ENCODE measurements around the gene ANKRD13B.

ANKRD13B gene

GRCh38 chr17:29595943-29596774 is 3.2 kb downstream of the ANKRD13B start:
- H3K27ac ChIP-seq, result no peak overlapping the region
- no peak for TF ChIP-seq ZFX (IDR thresholded peaks at IDR 0.05)
- TF ChIP-seq, protein P1, sequence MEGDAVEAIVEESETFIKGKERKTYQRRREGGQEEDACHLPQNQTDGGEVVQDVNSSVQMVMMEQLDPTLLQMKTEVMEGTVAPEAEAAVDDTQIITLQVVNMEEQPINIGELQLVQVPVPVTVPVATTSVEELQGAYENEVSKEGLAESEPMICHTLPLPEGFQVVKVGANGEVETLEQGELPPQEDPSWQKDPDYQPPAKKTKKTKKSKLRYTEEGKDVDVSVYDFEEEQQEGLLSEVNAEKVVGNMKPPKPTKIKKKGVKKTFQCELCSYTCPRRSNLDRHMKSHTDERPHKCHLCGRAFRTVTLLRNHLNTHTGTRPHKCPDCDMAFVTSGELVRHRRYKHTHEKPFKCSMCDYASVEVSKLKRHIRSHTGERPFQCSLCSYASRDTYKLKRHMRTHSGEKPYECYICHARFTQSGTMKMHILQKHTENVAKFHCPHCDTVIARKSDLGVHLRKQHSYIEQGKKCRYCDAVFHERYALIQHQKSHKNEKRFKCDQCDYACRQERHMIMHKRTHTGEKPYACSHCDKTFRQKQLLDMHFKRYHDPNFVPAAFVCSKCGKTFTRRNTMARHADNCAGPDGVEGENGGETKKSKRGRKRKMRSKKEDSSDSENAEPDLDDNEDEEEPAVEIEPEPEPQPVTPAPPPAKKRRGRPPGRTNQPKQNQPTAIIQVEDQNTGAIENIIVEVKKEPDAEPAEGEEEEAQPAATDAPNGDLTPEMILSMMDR (conservative IDR thresholded peaks at IDR 0.05), result no peak

DNA sequence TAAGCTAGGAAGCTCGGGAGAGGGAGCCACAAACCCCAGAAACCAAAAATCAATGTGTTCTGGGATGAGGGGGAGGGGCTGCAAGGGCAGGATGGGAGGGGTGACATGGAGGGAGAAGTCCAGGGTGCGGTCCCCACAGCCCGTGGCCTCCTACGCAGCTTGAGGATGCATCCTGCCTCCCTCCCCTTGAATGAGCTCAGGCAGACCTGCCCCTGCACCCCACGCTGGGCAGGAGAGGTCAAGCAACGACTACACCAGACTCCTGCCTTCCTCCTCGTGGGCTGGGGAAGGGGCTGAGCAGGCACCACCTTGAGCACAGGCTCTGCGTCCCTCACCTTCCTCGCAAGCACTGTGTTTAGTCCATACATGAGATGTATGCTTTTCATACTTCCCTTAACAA is 3.9 kb downstream of the ANKRD13B start:
- TF ChIP-seq, protein P1 (conservative IDR thresholded peaks at IDR 0.05), result no peak
- TF ChIP-seq ZFX (IDR thresholded peaks at IDR 0.05), result no peak
- H3K27ac ChIP-seq, result no peak overlapping the region

GRCh38 chr17:29597361-29598172 is 4.6 kb downstream of the ANKRD13B start:
- TF ChIP-seq, protein P1 (conservative IDR thresholded peaks at IDR 0.05), result no peak
- no peak for TF ChIP-seq ZFX (IDR thresholded peaks at IDR 0.05)
- no peak overlapping the region for H3K27ac ChIP-seq

- TF ChIP-seq, protein P1 (conservative IDR thresholded peaks at IDR 0.05), result no peak
- no peak for TF ChIP-seq ZFX (IDR thresholded peaks at IDR 0.05)
- H3K27ac ChIP-seq, result no peak overlapping the region
Measured at GRCh38 chr17:29603109-29603674, 10.3 kb downstream of the ANKRD13B start.

DNA sequence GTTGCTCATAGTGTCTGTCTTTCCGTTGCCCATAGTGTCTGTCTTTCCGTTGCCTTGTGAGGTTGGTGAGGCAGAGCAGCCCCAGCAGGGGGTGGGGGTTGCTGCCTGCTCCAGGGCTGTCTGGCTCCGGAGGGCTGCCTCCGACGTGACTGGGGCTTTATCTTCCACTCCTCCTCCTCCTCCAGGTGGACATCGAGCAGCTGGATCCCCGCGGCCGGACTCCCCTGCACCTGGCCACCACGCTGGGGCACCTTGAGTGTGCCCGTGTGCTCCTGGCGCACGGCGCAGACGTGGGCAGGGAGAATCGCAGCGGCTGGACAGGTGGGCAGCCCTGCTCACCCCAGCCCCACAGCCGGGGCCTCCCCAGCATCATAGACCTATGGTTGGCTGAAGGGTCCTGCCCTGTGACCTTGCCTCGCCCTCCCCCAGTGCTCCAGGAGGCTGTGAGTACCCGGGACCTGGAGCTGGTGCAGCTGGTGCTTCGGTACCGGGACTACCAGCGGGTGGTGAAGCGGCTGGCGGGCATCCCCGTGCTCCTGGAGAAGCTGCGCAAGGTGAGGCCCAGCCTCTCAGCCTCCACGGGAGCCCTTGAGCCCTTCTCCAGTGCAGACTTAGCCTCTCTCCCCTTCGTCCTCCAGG is 14.7 kb downstream of the ANKRD13B start:
- no peak overlapping the region for H3K27ac ChIP-seq
- TF ChIP-seq, protein P1 (conservative IDR thresholded peaks at IDR 0.05), result no peak
- no peak for TF ChIP-seq ZFX (IDR thresholded peaks at IDR 0.05)

DNA sequence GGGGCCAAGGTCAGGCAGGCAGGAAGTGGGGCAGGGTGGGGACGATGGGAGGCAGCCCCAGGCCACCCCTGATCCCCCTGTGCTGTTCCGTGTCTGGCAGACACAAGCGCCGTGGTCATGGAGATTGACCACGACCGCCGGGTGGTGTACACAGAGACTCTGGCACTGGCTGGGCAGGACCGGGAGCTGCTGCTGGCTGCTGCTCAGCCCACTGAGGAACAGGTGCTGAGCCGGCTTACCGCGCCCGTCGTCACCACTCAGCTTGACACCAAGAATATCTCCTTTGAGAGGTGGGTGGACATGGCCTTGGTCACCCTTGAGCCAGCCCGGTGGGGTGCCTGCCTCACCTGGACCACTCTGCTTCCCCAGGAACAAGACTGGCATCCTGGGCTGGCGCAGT is 16.1 kb downstream of the ANKRD13B start:
- no peak for TF ChIP-seq ZFX (IDR thresholded peaks at IDR 0.05)
- TF ChIP-seq, protein P1 (conservative IDR thresholded peaks at IDR 0.05), result no peak
- H3K27ac ChIP-seq, result no peak overlapping the region; the same call in 1 of the 2 replicates
